Vagina (tissue), 2 donors: Measurements from ENCODE around the gene PIP4K2A. TPM values are rescaled to one million over a fixed set of nuclear protein-coding genes. Genes with fewer than 3 reads are reported as not detected.

Source experiments
- DNase-seq, 2 donors: peaks; one replicate each; pipeline ENCODE4 v3.0.0-alpha.2; 2017; ENCODE audit errors: extremely low spot score in 2 of 2
- H3K27ac ChIP-seq: fragments of 200-600 bp; sonication (generic); one replicate; pipeline ENCODE4 v1.5.1; 2019
- H3K27me3 ChIP-seq: fragments of 200-600 bp; sonication (generic); one replicate; pipeline ENCODE4 v1.5.1; 2019
- H3K36me3 ChIP-seq, 2 donors: fragments of 200-600 bp; sonication (generic); one replicate each; pipeline ENCODE4 v1.5.1; 2017 to 2019
- H3K4me1 ChIP-seq: fragments of 200-600 bp; sonication (generic); one replicate; pipeline ENCODE4 v1.5.1; 2019
- H3K4me3 ChIP-seq, 2 donors: fragments of 200-600 bp; sonication (generic); 1 replicate in 1 of 2; 2 replicates in 1 of 2; pipeline ENCODE4 v1.5.1; 2016 to 2019
- H3K9me3 ChIP-seq: fragments of 200-600 bp; sonication (generic); one replicate; pipeline ENCODE4 v1.5.1; 2019
- CTCF ChIP-seq, 3 experiments: fragments of 450-650 bp in 2 of 3; fragments of 200-600 bp in 1 of 3; sonication (generic) in 1 of 3; IDR thresholded peaks; one replicate each; pipeline ENCODE4 v1.5.1; 2017 to 2019; ENCODE audit warnings: antibody characterized with exemption in 3 of 3, mild to moderate bottlenecking in 2 of 3, moderate library complexity in 2 of 3
- POLR2A ChIP-seq, 2 donors: fragments of 450-650 bp; IDR thresholded peaks; one replicate each; pipeline ENCODE4 v1.6.1; 2017; ENCODE audit warnings: antibody characterized with exemption in 2 of 2, mild to moderate bottlenecking in 2 of 2, moderate library complexity in 2 of 2
- POLR2AphosphoS5 ChIP-seq, 2 donors: sonication (generic); formaldehyde crosslinking; IDR thresholded peaks; one replicate each; pipeline ENCODE4 v1.9.0; 2017; ENCODE audit warnings: antibody characterized with exemption in 2 of 2, mild to moderate bottlenecking in 2 of 2, low read depth in 1 of 2; ENCODE audit not compliant: insufficient read depth in 1 of 2
- intact Hi-C: fragments of 100-400 bp; cut with DNase I; formaldehyde crosslinking; loops from one replicate; pipeline ENCODE4 v1.15.1; 2023
- total RNA-seq: library from RNA; depleted of rRNA; stranded (reverse); fragments of >200 nt; gene quantifications from one replicate; pipeline ENCODE4 v1.2.3, GENCODE V29; 2016

PIP4K2A gene
- total RNA-seq, 1 donor from 2014 or later, result 20.6 TPM

- H3K27ac ChIP-seq, result peak overlapping the region; percentile 12
- intact Hi-C loops, result no loop called here
Measured at GRCh38 chr10:22647244-22647643, 67.1 kb downstream of the PIP4K2A start.

GRCh38 chr10:22646388-22646853, 68.0 kb downstream of the PIP4K2A start:
- intact Hi-C loops, result no loop called here
- Histone ChIP-seq H3K4me3 (no peak overlapping the region), H3K27ac (no peak overlapping the region), H3K36me3 (no peaks in the 10 kb centered on the region), H3K9me3 (no peaks in the 10 kb centered on the region), H3K4me1 (peaks cover 33% of the 10 kb centered on the region), H3K27me3 (no peaks in the 10 kb centered on the region)
- TF ChIP-seq POLR2A (IDR thresholded peaks at IDR 0.05), result no peak
- TF ChIP-seq CTCF (IDR thresholded peaks at IDR 0.05), result no peak
- no peak for TF ChIP-seq POLR2AphosphoS5 (IDR thresholded peaks at IDR 0.05; ENCODE audit: insufficient read depth in 1 of 2, low read depth in 1 of 2)
- no peak for DNase-seq

More at GRCh38 chr10:22647244-22647643, 67.1 kb downstream of the PIP4K2A start:
- Histone ChIP-seq H3K4me1 (peaks cover 42% of the 10 kb centered on the region), H3K4me3 (no peak overlapping the region), H3K36me3 (no peaks in the 10 kb centered on the region), H3K9me3 (no peaks in the 10 kb centered on the region), H3K27me3 (no peaks in the 10 kb centered on the region)
- no peak for DNase-seq
- TF ChIP-seq CTCF (IDR thresholded peaks at IDR 0.05), result no peak
- no peak for TF ChIP-seq POLR2A (IDR thresholded peaks at IDR 0.05)
- TF ChIP-seq POLR2AphosphoS5 (IDR thresholded peaks at IDR 0.05; ENCODE audit: insufficient read depth in 1 of 2, low read depth in 1 of 2), result no peak

GRCh38 chr10:22644222-22644621, 70.2 kb downstream of the PIP4K2A start:
- Histone ChIP-seq H3K4me3 (no peak overlapping the region), H3K36me3 (no peaks in the 10 kb centered on the region), H3K9me3 (no peaks in the 10 kb centered on the region), H3K27me3 (no peaks in the 10 kb centered on the region), H3K27ac (no peak overlapping the region), H3K4me1 (peaks cover 23% of the 10 kb centered on the region)
- intact Hi-C loops, result loop anchor here (5.0 kb wide), 1 partner anchor 1857 kb away; no protein-coding TSS in a partner anchor
- no peak for DNase-seq
- no peak for TF ChIP-seq POLR2A (IDR thresholded peaks at IDR 0.05)
- TF ChIP-seq POLR2AphosphoS5 (IDR thresholded peaks at IDR 0.05; ENCODE audit: insufficient read depth in 1 of 2, low read depth in 1 of 2), result no peak
- no peak for TF ChIP-seq CTCF (IDR thresholded peaks at IDR 0.05)

GRCh38 chr10:22643775-22644174, 70.6 kb downstream of the PIP4K2A start:
- no peak overlapping the region for H3K27ac ChIP-seq
- TF ChIP-seq CTCF (IDR thresholded peaks at IDR 0.05), result no peak
- TF ChIP-seq POLR2AphosphoS5 (IDR thresholded peaks at IDR 0.05; ENCODE audit: insufficient read depth in 1 of 2, low read depth in 1 of 2), result no peak
- no peak for TF ChIP-seq POLR2A (IDR thresholded peaks at IDR 0.05)
- no peaks in the 10 kb centered on the region for H3K36me3 ChIP-seq
- H3K4me3 ChIP-seq, result no peak overlapping the region
- intact Hi-C loops, result loop anchor here (5.0 kb wide), 1 partner anchor 1856 kb away; no protein-coding TSS in a partner anchor
- DNase-seq, result no peak
- no peaks in the 10 kb centered on the region for H3K27me3 ChIP-seq
- no peaks in the 10 kb centered on the region for H3K9me3 ChIP-seq
- H3K4me1 ChIP-seq, result peaks cover 18% of the 10 kb centered on the region

- no peak for TF ChIP-seq POLR2A (IDR thresholded peaks at IDR 0.05)
- no peak for TF ChIP-seq POLR2AphosphoS5 (IDR thresholded peaks at IDR 0.05; ENCODE audit: insufficient read depth in 1 of 2, low read depth in 1 of 2)
- no peak for TF ChIP-seq CTCF (IDR thresholded peaks at IDR 0.05)
Measured at GRCh38 chr10:22643116-22643515, 71.3 kb downstream of the PIP4K2A start.

More at GRCh38 chr10:22643116-22643515, 71.3 kb downstream of the PIP4K2A start:
- no peak for DNase-seq
- no peaks in the 10 kb centered on the region for H3K9me3 ChIP-seq
- no peak overlapping the region for H3K4me3 ChIP-seq
- H3K36me3 ChIP-seq, result no peaks in the 10 kb centered on the region
- H3K27ac ChIP-seq, result no peak overlapping the region
- intact Hi-C loops, result loop anchor here (5.0 kb wide), 1 partner anchor 1856 kb away; no protein-coding TSS in a partner anchor
- H3K27me3 ChIP-seq, result no peaks in the 10 kb centered on the region
- H3K4me1 ChIP-seq, result peaks cover 12% of the 10 kb centered on the region
